Endodermal cell (in vitro differentiated cells): ENCODE data around the gene OSBPL8. TPM values are rescaled to one million over a fixed set of nuclear protein-coding genes. Genes with fewer than 3 reads are reported as not detected.

ENCODE experiments used
- DNase-seq: peaks from one replicate; pipeline ENCODE4 v3.0.0-alpha.2; 2017
- H3K27ac ChIP-seq: 2 replicates; pipeline ENCODE4 v1.5.1; 2013; ENCODE audit warnings: mild to moderate bottlenecking, low read depth, low read length, moderate library complexity
- H3K27me3 ChIP-seq: 2 replicates; pipeline ENCODE4 v1.6.1; 2013; ENCODE audit warnings: mild to moderate bottlenecking, low read length, moderate library complexity; ENCODE audit not compliant: insufficient read depth, control insufficient read depth, poor library complexity, severe bottlenecking
- H3K36me3 ChIP-seq: 2 replicates; pipeline ENCODE4 v1.7.0; 2013; ENCODE audit warnings: mild to moderate bottlenecking, low read length, moderate library complexity; ENCODE audit not compliant: control insufficient read depth, insufficient read depth
- H3K4me1 ChIP-seq: one replicate; pipeline ENCODE4 v1.7.0; 2013; ENCODE audit warnings: low read length; ENCODE audit not compliant: control insufficient read depth, insufficient read depth
- H3K4me3 ChIP-seq: 2 replicates; pipeline ENCODE4 v1.5.1; 2013; ENCODE audit warnings: mild to moderate bottlenecking, low read length, moderate library complexity
- H3K9ac ChIP-seq: 2 replicates; pipeline ENCODE4 v1.6.1; 2013; ENCODE audit warnings: mild to moderate bottlenecking, low read length, moderate library complexity; ENCODE audit not compliant: poor library complexity, severe bottlenecking; ENCODE audit errors: extremely low read depth
- H3K9me3 ChIP-seq: 2 replicates; pipeline ENCODE4 v1.6.1; 2013; ENCODE audit warnings: mild to moderate bottlenecking, low read length, moderate library complexity; ENCODE audit not compliant: control insufficient read depth
- H3K27ac Mint-ChIP-seq: 2 replicates; pipeline ENCODE4 v1.8.0; 2020; ENCODE audit warnings: mixed read lengths
- H3K27me3 Mint-ChIP-seq: 2 replicates; pipeline ENCODE4 v1.8.0; 2021; ENCODE audit warnings: mild to moderate bottlenecking, mixed read lengths; ENCODE audit not compliant: insufficient read depth
- H3K36me3 Mint-ChIP-seq: 2 replicates; pipeline ENCODE4 v1.8.0; 2020; ENCODE audit warnings: low read depth, mixed read lengths
- H3K4me1 Mint-ChIP-seq: 2 replicates; pipeline ENCODE4 v1.8.0; 2020; ENCODE audit warnings: mixed read lengths
- H3K4me3 Mint-ChIP-seq: 2 replicates; pipeline ENCODE4 v1.8.0; 2020; ENCODE audit warnings: mild to moderate bottlenecking, moderate library complexity, mixed read lengths
- H3K9me3 Mint-ChIP-seq: 2 replicates; pipeline ENCODE4 v1.8.0; 2020; ENCODE audit warnings: mild to moderate bottlenecking, mixed read lengths
- CTCF ChIP-seq: fragments of 200-600 bp; sonication (generic); conservative IDR thresholded peaks from 2 replicates; pipeline ENCODE4 v1.5.0; 2021; ENCODE audit warnings: antibody characterized with exemption, mild to moderate bottlenecking
- WGBS, 2 experiments: methylation state at CpG; one replicate each; pipeline versions ENCODE4 v1.1.5 to v1.1.7; 2013; ENCODE audit warnings: missing lambda C conversion rate in 2 of 2, mixed read lengths in 1 of 2; ENCODE audit not compliant: insufficient coverage in 1 of 2, insufficient read length in 1 of 2; 5-methylcytosine and 5-hydroxymethylcytosine counted together
- total RNA-seq, 2 donors: library from RNA; stranded (reverse); fragmentation: NEBNext Ultra II Directional in 1 of 2; extraction: Animal tissue kit (Norgen Biotek cat#: 25700) in 1 of 2; gene quantifications; 2 replicates in 1 of 2; 3 replicates in 1 of 2; pipeline ENCODE4 v1.2.1, GENCODE V29; 2021

The OSBPL8 gene
- total RNA-seq, 2 donors from 2014 or later, result 44.0 to 58.8 TPM

DNA sequence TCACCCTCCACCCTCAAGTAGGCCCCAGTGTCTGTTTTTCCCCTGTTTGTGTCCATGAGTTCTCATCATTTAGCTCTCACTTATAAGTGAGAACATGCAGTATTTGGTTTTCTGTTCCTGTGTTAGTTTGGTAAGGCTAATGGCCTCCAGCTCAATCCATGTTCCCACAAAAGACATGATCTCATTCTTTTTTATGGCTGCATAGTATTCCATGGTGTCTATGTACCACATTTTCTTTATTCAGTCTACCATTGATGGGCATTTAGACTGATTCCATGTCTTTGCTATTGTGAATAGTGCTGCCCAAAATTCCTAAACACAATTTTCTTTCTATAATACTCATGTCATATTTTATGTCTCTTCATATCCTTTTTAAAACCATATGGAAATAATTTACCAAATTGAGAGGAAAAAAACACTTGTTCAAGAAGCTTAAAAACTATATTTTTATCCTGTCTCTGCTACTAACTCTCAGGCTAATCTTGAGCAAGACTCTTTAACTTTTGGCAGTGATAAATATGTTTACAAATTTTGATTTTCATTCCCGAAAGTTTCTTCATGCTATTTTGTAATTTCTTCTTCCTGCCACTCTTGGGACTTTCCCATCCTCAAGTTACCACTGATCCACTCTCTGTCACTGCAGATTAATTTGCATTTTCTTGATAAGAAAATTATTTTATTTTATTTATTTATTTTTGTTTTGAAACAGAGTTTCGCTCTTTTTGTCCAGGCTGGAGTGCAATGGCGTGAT, 28.0 kb upstream of the OSBPL8 start:
- no peak for TF ChIP-seq CTCF
- Mint-ChIP-seq H3K36me3 (no peaks in the 10 kb centered on the region), H3K27ac (no peak overlapping the region), H3K4me1 (no peaks in the 10 kb centered on the region), H3K4me3 (no peak overlapping the region), H3K27me3 (no peaks in the 10 kb centered on the region), H3K9me3 (peaks cover 4% of the 10 kb centered on the region)
- no peak for DNase-seq
- 96 to 100% methylated on average over 1 to 3 of the region's 3 CpGs for WGBS, 2 experiments
- no peaks in the 10 kb centered on the region for H3K4me1 ChIP-seq
- H3K9ac ChIP-seq, result no peak overlapping the region
- H3K27me3 ChIP-seq, result no peaks in the 10 kb centered on the region
- H3K27ac ChIP-seq, result no peak overlapping the region
- H3K9me3 ChIP-seq, result no peaks in the 10 kb centered on the region
- no peaks in the 10 kb centered on the region for H3K36me3 ChIP-seq
- no peak overlapping the region for H3K4me3 ChIP-seq

DNA sequence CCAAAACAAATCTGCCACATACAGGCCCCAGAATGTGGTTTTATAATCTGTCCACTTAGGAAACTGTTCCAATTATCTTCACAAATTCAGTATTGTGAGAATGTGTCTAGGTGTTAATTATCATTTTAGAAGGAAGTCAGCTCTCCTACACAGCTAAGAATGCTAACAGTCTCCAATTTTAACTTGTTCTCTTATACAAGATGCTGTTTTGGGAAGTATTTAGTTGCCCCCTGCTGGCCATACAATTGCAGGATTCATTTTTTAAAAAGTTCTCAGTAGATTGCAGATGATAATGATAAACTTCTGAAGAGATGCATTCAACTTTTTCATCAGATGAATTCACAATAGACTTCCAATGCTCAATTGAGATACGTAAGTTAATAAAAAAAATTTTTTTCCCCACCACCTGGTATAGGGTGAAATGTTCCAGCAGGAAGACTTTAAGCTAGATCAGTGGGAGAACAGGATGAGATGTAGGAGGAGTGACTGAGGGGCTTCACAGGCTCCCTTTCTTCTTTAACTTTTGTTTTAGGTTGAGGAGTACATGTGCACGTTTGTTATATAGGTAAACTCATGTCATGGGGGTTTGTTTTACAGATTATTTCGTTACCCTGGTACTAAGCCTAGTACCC, 27.3 kb upstream of the OSBPL8 start:
- H3K27ac Mint-ChIP-seq, result no peak overlapping the region
- Histone ChIP-seq H3K4me1 (no peaks in the 10 kb centered on the region), H3K36me3 (no peaks in the 10 kb centered on the region), H3K27me3 (no peaks in the 10 kb centered on the region), H3K9ac (no peak overlapping the region), H3K27ac (no peak overlapping the region), H3K4me3 (no peak overlapping the region), H3K9me3 (no peaks in the 10 kb centered on the region)
- peak; percentile 82 for TF ChIP-seq CTCF
- H3K27me3 Mint-ChIP-seq, result no peaks in the 10 kb centered on the region
- no peak overlapping the region for H3K4me3 Mint-ChIP-seq
- H3K9me3 Mint-ChIP-seq, result no peaks in the 10 kb centered on the region
- H3K36me3 Mint-ChIP-seq, result no peaks in the 10 kb centered on the region
- no peak for DNase-seq
- 86 to 88% methylated on average over 1 of the region's 3 CpGs for WGBS, 2 experiments
- no peaks in the 10 kb centered on the region for H3K4me1 Mint-ChIP-seq

GRCh38 chr12:76583301-76583700, 23.7 kb upstream of the OSBPL8 start:
- no peaks in the 10 kb centered on the region for H3K4me1 ChIP-seq
- H3K9ac ChIP-seq, result no peak overlapping the region
- WGBS, 2 experiments, result 76 to 100% methylated on average over 1 to 2 of the region's 3 CpGs
- Mint-ChIP-seq H3K27me3 (no peaks in the 10 kb centered on the region), H3K9me3 (no peaks in the 10 kb centered on the region), H3K36me3 (no peaks in the 10 kb centered on the region), H3K4me1 (no peaks in the 10 kb centered on the region), H3K27ac (no peak overlapping the region), H3K4me3 (no peak overlapping the region)
- DNase-seq, result no peak
- H3K36me3 ChIP-seq, result no peaks in the 10 kb centered on the region
- H3K4me3 ChIP-seq, result no peak overlapping the region
- H3K27ac ChIP-seq, result no peak overlapping the region
- H3K9me3 ChIP-seq, result no peaks in the 10 kb centered on the region
- H3K27me3 ChIP-seq, result no peaks in the 10 kb centered on the region
- no peak for TF ChIP-seq CTCF
